NT2/D1 (cell line): ENCODE results near the gene CATSPERB.

ENCODE experiments used
- SUZ12 ChIP-seq: IDR thresholded peaks from 2 replicates; pipeline ENCODE4 v1.6.1; 2011; ENCODE audit not compliant: insufficient read length, insufficient read depth; ENCODE audit errors: extremely low read depth
- ZNF274 ChIP-seq: IDR thresholded peaks from 2 replicates; pipeline ENCODE4 v1.6.1; 2011; ENCODE audit warnings: mild to moderate bottlenecking, low read depth, low read length

DNA sequence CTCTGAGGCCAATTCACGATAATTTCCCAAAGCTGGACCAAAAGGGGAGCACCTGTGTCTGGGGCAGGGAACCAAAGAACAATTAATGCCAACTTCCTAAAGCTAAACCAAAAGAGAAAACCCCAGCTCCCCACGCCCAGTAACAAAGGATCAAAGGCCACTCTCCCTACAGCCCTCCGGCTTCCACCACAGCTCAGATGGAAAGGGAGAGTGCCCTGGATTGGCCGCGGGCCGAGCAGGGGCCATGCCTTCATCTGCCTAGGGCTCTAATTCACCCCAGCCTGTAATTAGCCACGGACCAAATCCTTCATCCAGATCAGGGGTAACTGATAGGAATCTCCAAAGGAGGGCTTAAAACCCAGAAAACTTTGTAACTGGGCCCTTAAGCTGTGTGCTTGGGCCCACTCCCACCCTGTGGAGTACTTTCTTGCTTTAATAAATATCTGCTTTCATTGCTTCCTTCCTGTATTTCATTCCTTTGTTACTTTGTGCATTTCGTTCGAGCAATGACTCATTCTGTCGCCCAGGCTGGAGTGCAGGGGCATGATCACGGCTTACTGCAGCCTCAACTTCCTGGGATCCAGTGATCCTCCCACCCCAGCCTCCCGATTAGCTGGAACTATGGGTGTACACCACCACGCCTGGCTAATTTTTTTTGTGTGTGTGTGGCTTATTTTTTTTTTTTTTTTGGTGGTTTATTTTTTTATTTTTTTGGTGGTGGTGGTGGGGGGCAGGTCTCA is 156.2 kb downstream of the CATSPERB start:
- TF ChIP-seq SUZ12 (no peak), ZNF274 (no peak)
